PFSK-1 (cell line): ENCODE data around the gene HDAC4.

Experiments
- FOXP2 ChIP-seq: optimal IDR thresholded peaks from 2 replicates; pipeline ENCODE3; 2011; ENCODE audit warnings: borderline replicate concordance, control low read depth, inconsistent platforms; ENCODE audit not compliant: insufficient read depth; ENCODE audit errors: extremely low read length, extremely low read depth
- POLR2AphosphoS5 ChIP-seq: IDR thresholded peaks from 2 replicates; pipeline ENCODE4 v1.6.1; 2012; ENCODE audit warnings: low read depth, mild to moderate bottlenecking, control low read depth, low read length, moderate library complexity

GRCh38 chr2:239111401-239112100, 289.3 kb downstream of the HDAC4 start:
- no peak for TF ChIP-seq FOXP2
- TF ChIP-seq POLR2AphosphoS5 = no peak
